Activated T-helper 2 cell treated with anti-CD3 and anti-CD28 coated beads, Interferon-gamma antibody, Interleukin-2, Interleukin-4, amounts not matched to agents 10 μg/mL and 5 μg/mL and 100 μg/mL, durations not matched to agents 14 hours and 24 hours and 36 hours (primary cell): ENCODE measurements around the gene NUAK1. TPM values are rescaled to one million over a fixed set of nuclear protein-coding genes. Genes with fewer than 3 reads are reported as not detected.

ENCODE experiments used
- DNase-seq: peaks from one replicate; pipeline ENCODE4 v3.0.0; 2021; ENCODE audit warnings: low spot score
- H3K27ac Mint-ChIP-seq: one replicate; pipeline ENCODE4 v1.8.0; 2021; ENCODE audit warnings: mixed read lengths
- H3K27me3 Mint-ChIP-seq: one replicate; pipeline ENCODE4 v1.8.0; 2021; ENCODE audit warnings: low read depth, mixed read lengths
- H3K36me3 Mint-ChIP-seq: one replicate; pipeline ENCODE4 v1.8.0; 2021; ENCODE audit warnings: low read depth, mixed read lengths
- H3K4me1 Mint-ChIP-seq: one replicate; pipeline ENCODE4 v1.8.0; 2021; ENCODE audit warnings: low read depth, mixed read lengths
- H3K4me3 Mint-ChIP-seq: one replicate; pipeline ENCODE4 v1.8.0; 2021; ENCODE audit warnings: low read depth, mild to moderate bottlenecking, moderate library complexity, mixed read lengths
- H3K9me3 Mint-ChIP-seq: one replicate; pipeline ENCODE4 v1.8.0; 2021; ENCODE audit warnings: mixed read lengths
- intact Hi-C: fragments of 100-400 bp; cut with micrococcal nuclease; formaldehyde crosslinking; loops from one replicate; pipeline ENCODE4 v1.15.1; 2023
- total RNA-seq: library from RNA; stranded (reverse); gene quantifications from 2 replicates; pipeline ENCODE4 v1.2.3, GENCODE V29; 2022

The NUAK1 gene
- total RNA-seq, 1 donor from 2014 or later = 0.02 TPM

GRCh38 chr12:106109168-106109910 lies 29.4 kb downstream of the NUAK1 start:
- Mint-ChIP-seq H3K9me3 (no peaks in the 10 kb centered on the region), H3K27ac (no peak overlapping the region), H3K4me3 (no peak overlapping the region), H3K36me3 (no peaks in the 10 kb centered on the region), H3K27me3 (peaks cover 29% of the 10 kb centered on the region), H3K4me1 (peaks cover 9% of the 10 kb centered on the region)
- intact Hi-C loops = no loop called here
- DNase-seq = no peak

GRCh38 chr12:106108185-106108835 lies 30.4 kb downstream of the NUAK1 start:
- no peak overlapping the region for H3K27ac Mint-ChIP-seq
- no peak overlapping the region for H3K4me3 Mint-ChIP-seq
- no peak for DNase-seq
- intact Hi-C loops = no loop called here
- H3K36me3 Mint-ChIP-seq = no peaks in the 10 kb centered on the region
- H3K27me3 Mint-ChIP-seq = peaks cover 34% of the 10 kb centered on the region
- H3K4me1 Mint-ChIP-seq = peaks cover 8% of the 10 kb centered on the region
- H3K9me3 Mint-ChIP-seq = no peaks in the 10 kb centered on the region

- DNase-seq = no peak
- intact Hi-C loops = no loop called here
- Mint-ChIP-seq H3K36me3 (no peaks in the 10 kb centered on the region), H3K9me3 (no peaks in the 10 kb centered on the region), H3K4me3 (no peak overlapping the region), H3K4me1 (peaks cover 2% of the 10 kb centered on the region), H3K27ac (no peak overlapping the region), H3K27me3 (peaks cover 35% of the 10 kb centered on the region)
Measured at GRCh38 chr12:106107566-106107965, 31.2 kb downstream of the NUAK1 start.

GRCh38 chr12:106106892-106107291 lies 31.9 kb downstream of the NUAK1 start:
- Mint-ChIP-seq H3K9me3 (no peaks in the 10 kb centered on the region), H3K4me3 (no peak overlapping the region), H3K27me3 (peaks cover 35% of the 10 kb centered on the region), H3K36me3 (no peaks in the 10 kb centered on the region), H3K4me1 (peaks cover 2% of the 10 kb centered on the region), H3K27ac (no peak overlapping the region)
- DNase-seq = no peak
- intact Hi-C loops = no loop called here

- no peak overlapping the region for H3K4me3 Mint-ChIP-seq
- H3K4me1 Mint-ChIP-seq = peaks cover 2% of the 10 kb centered on the region
- H3K9me3 Mint-ChIP-seq = no peaks in the 10 kb centered on the region
- no peaks in the 10 kb centered on the region for H3K36me3 Mint-ChIP-seq
- no peak for DNase-seq
- intact Hi-C loops = no loop called here
- no peak overlapping the region for H3K27ac Mint-ChIP-seq
- H3K27me3 Mint-ChIP-seq = peaks cover 35% of the 10 kb centered on the region
Measured at GRCh38 chr12:106106061-106106566, 32.6 kb downstream of the NUAK1 start.

GRCh38 chr12:106101803-106102202 lies 37.0 kb downstream of the NUAK1 start:
- Mint-ChIP-seq H3K9me3 (no peaks in the 10 kb centered on the region), H3K27ac (no peak overlapping the region), H3K27me3 (peaks cover 24% of the 10 kb centered on the region), H3K36me3 (no peaks in the 10 kb centered on the region), H3K4me3 (no peak overlapping the region), H3K4me1 (no peaks in the 10 kb centered on the region)
- no peak for DNase-seq
- intact Hi-C loops = no loop called here

- Mint-ChIP-seq H3K36me3 (no peaks in the 10 kb centered on the region), H3K27ac (no peak overlapping the region), H3K4me1 (no peaks in the 10 kb centered on the region), H3K27me3 (peaks cover 23% of the 10 kb centered on the region), H3K4me3 (no peak overlapping the region), H3K9me3 (no peaks in the 10 kb centered on the region)
- no peak for DNase-seq
- intact Hi-C loops = no loop called here
Measured at GRCh38 chr12:106098691-106099200, 40.0 kb downstream of the NUAK1 start.

- intact Hi-C loops = no loop called here
- peaks cover 25% of the 10 kb centered on the region for H3K27me3 Mint-ChIP-seq
- no peak overlapping the region for H3K27ac Mint-ChIP-seq
- H3K4me3 Mint-ChIP-seq = no peak overlapping the region
- DNase-seq = no peak
- H3K4me1 Mint-ChIP-seq = no peaks in the 10 kb centered on the region
- no peaks in the 10 kb centered on the region for H3K9me3 Mint-ChIP-seq
- H3K36me3 Mint-ChIP-seq = no peaks in the 10 kb centered on the region
Measured at GRCh38 chr12:106097011-106097410, 41.7 kb downstream of the NUAK1 start.

GRCh38 chr12:106096376-106096775 lies 42.4 kb downstream of the NUAK1 start:
- no peaks in the 10 kb centered on the region for H3K9me3 Mint-ChIP-seq
- no peak overlapping the region for H3K4me3 Mint-ChIP-seq
- H3K4me1 Mint-ChIP-seq = no peaks in the 10 kb centered on the region
- intact Hi-C loops = no loop called here
- no peak for DNase-seq
- H3K36me3 Mint-ChIP-seq = no peaks in the 10 kb centered on the region
- no peak overlapping the region for H3K27ac Mint-ChIP-seq
- peaks cover 25% of the 10 kb centered on the region for H3K27me3 Mint-ChIP-seq

GRCh38 chr12:106094304-106094703 lies 44.5 kb downstream of the NUAK1 start:
- Mint-ChIP-seq H3K4me3 (no peak overlapping the region), H3K27me3 (peaks cover 20% of the 10 kb centered on the region), H3K4me1 (no peaks in the 10 kb centered on the region), H3K27ac (no peak overlapping the region), H3K36me3 (no peaks in the 10 kb centered on the region), H3K9me3 (no peaks in the 10 kb centered on the region)
- DNase-seq = no peak
- intact Hi-C loops = no loop called here

- H3K9me3 Mint-ChIP-seq = no peaks in the 10 kb centered on the region
- intact Hi-C loops = no loop called here
- H3K4me1 Mint-ChIP-seq = no peaks in the 10 kb centered on the region
- no peak overlapping the region for H3K27ac Mint-ChIP-seq
- no peak for DNase-seq
- peaks cover 16% of the 10 kb centered on the region for H3K27me3 Mint-ChIP-seq
- H3K36me3 Mint-ChIP-seq = no peaks in the 10 kb centered on the region
- no peak overlapping the region for H3K4me3 Mint-ChIP-seq
Measured at GRCh38 chr12:106093246-106093645, 45.5 kb downstream of the NUAK1 start.

GRCh38 chr12:106091446-106091820 lies 47.3 kb downstream of the NUAK1 start:
- no peak overlapping the region for H3K27ac Mint-ChIP-seq
- no peaks in the 10 kb centered on the region for H3K4me1 Mint-ChIP-seq
- peaks cover 16% of the 10 kb centered on the region for H3K27me3 Mint-ChIP-seq
- DNase-seq = no peak
- no peaks in the 10 kb centered on the region for H3K36me3 Mint-ChIP-seq
- H3K4me3 Mint-ChIP-seq = no peak overlapping the region
- intact Hi-C loops = no loop called here
- H3K9me3 Mint-ChIP-seq = no peaks in the 10 kb centered on the region
